ENCODE results near the gene RIPOR3.
"Not testable (repeated sequence)": the region's sequence is repeated elsewhere in the genome, so short reads cannot be mapped to it uniquely, and the experiment has no call there.

The RIPOR3 gene

DNA sequence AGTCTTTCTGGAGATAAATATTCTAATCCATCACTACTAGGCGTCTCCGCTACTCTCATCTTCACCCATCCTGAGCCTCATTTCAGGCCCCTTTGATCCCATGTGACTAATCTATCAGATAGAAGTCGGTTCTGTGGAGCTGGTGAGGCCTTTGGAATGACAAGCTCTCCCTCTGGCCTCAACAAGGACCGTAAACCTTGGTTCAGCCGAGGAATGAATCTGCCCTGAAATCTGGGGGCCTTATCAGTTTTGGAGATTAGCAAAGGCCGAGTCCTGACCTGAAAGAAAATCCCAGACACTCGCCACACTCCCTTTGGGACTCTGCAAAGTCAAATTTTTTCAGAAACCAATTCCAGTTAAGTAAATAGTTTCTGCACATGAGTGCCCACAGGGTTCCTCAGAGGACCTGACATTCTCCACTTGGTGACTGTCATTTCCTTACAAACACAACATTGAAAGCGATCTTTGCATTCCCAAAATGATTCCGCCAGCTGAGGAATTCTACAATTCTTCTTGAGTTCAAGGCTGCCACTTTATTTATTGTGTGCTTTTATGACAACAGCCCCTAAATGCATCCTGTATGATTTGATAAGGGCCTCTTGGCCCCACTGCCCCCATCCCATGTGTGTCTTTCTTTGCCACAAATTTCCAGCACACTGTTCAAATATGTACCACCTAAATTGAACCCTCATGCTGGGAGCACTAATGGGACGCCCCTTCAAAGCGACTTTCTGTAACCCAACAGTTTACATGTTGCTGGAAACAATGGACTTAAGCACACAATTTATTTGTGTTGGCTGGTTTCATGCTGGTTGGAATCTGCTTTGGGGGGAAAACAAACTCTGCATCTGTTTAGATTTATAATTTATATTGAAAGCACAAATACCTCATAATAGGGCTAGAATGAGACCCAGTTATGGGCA, 10.0 kb upstream of the RIPOR3 start:
- no peak for DNase-seq

DNA sequence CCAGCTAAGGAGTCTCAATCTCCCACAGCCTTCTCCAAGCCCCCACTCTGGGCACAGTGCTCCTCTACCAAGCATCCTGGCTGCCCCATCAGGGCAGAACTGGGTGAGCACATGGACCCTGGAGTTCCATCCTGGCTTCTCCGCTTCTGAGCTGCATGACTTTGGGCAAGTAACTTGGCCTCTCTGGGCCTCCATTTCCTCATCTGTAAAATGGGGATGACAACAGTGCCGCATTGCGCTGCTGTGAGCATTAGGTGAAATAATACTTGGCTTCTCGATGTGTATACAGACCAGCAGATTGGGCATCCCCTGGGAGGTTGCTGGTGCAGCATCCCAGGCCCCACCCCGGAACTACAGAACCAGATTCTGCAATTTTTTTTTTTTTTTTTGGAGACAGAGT, 8.3 kb upstream of the RIPOR3 start:
- no peak for DNase-seq

DNA sequence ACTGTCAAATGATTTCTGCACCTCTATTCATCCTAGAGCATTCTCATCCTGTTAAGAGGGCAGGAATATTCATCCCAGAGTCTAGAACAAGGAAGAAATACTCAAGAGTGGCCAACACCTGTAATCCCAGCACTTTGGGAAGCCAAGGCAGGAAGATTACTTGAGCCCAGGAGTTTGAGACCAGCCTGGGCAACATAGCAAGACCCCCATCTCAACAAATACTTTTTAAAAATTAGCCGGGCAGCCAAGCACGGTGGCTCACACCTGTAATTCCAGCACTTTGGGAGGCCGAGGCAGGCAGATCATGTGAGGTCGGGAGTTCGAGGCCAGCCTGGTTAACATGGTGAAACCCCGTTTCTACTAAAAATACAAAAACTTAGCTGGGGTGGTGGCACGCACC, 6.9 kb upstream of the RIPOR3 start:
- not testable (repeated sequence) for DNase-seq

DNA sequence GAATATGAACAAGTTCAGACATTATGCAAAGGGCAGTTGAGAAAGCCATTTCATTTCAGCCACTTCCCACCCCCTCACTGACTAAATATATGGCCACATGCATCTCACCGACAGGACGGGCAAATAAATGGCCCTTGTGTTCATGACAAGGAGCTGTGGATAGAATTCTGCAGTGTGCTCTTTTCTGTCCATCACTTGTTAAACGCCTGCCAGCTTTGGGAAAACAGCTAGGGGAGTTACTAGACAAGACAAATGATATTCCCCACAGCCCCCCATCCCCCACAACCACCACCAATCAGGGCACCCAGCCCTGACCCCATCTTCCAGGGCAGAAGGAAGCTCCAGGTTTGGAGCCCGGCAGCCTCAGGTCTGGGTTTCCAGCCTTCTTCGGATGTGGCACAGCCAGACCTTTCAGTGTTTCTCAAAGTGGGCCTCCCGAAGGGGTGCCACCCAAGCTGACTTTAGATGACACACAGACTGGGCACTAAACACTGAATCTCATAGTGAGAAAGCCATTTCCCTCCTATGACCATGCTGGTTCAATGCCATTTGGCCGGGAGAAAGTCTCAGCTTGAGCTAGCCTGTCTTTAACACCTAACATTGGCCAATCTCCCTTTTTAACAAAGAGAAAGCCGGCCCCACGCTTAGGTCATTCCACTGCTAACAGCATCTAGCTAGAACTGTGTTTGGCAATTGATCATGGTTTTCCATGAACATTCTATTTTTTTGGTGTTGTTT, 4.0 kb upstream of the RIPOR3 start:
- no peak for DNase-seq

DNA sequence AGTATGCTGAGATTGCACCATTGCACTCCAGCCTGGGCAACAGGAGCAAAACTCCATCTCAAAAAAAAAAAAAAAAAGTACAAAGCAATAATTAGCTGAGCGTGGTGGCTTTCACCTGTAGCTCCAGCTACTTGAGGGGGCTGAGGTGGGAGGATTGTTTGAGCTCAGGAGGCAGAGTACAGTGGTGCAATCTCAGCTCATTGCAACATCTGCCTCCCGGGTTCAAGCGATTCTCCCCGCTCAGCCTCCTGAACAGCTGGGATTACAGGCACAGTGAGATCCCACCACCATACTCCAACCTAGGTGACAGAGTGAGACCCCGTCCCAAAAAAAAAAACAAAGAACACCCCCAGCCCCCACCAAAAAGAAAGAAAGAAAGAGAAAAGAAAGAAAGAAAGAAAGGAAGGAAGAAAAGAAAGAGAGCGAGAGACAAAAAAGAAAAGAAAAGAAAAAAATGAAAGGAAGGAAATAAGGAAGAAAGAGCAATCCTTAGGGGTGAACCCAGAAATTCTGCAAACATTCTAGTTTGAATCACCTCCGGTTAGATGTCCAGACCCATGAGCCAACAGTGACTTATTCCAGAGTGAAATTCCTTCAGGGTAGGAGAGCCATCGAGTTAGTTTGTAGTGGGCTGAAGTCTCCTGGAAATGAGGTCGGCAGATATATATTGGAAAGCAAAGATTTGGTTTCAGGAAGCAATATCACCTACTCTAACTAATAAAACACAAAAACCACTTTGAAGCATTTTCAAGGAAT, 3.2 kb upstream of the RIPOR3 start:
- DNase-seq, result no peak

DNA sequence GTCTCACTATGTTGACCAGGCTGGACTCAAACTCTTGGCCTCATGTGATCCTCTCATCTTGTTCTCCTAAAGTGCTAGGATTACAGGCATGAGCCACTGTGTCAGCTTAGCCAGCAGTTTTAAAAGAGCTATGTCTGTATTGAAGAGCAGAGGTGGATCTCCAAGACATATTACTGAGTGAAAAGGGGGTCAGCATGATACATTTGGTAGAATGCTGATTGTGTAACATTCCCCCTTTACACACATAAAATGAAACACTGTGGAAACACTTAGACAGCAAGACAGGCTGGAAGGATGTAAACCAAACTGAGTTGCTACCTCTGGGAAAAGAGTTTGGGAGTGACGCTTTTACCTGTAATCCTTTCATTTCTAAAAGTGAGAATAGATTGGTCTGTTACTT, 1.7 kb upstream of the RIPOR3 start:
- no peak for DNase-seq

DNA sequence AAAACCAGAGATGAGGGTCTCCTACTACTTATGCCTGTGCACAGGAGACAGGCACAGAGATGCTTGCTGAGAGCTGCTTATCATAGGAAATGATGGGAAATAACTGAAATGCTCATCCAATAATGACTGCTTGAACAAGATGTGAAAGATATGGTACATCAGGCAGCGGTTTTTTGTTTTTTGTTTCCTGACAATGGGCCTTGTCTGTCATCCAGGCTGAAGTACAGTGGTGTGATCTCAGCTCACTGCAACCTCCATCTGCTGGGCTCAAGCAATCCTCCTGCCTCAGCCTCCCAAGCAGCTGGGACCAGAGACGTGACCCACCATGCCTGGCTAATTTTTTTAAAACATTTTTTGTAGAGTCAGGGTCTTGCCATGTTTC, 1.2 kb upstream of the RIPOR3 start:
- DNase-seq, result no peak

DNA sequence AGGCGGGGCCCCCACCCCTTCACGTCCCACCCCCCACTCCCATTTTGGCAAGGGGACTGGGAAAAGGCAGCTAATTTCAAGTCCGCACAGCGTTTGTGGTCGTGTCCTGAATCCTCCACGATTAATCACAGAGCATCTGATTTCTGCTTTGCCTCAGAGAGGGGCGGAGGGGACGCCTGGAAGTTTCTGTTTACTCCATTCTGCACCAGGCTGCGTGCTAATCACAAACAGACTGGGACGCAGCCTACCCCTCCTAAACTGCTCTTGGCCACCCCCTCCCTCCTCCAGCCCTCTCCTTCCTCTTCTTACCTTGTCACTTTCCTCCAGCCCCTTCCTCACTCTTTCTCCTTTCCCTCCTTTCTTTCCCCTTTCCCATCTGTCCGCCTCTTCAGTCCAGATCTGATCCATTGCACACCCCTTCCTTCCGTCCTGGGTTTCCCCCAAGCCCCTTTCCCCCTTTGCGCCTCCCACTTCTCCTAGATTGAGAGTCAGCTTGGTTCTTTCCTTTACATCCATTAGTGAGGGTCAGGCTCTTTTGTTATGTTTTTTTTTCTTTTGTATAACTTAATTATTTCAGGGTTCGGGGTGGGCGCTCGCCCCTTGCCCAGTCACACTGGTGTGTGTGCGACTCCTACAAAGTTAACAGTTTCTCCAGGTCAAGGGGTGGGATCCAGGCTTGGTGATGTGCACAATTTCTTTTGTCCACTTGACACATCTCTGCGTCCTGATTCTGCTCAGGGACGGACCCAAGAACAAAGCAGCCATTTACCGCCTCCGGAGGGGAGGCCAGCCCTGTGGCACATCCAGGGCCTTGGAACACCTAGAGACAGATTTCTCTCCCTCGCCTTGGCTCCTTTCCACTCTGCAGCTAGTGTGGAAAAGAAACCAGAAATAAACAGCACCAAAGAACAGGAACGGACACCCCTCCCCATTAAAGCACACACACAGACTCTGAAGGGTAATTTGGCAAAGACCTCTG, 520 bp upstream of the RIPOR3 start:
- no peak for DNase-seq

DNA sequence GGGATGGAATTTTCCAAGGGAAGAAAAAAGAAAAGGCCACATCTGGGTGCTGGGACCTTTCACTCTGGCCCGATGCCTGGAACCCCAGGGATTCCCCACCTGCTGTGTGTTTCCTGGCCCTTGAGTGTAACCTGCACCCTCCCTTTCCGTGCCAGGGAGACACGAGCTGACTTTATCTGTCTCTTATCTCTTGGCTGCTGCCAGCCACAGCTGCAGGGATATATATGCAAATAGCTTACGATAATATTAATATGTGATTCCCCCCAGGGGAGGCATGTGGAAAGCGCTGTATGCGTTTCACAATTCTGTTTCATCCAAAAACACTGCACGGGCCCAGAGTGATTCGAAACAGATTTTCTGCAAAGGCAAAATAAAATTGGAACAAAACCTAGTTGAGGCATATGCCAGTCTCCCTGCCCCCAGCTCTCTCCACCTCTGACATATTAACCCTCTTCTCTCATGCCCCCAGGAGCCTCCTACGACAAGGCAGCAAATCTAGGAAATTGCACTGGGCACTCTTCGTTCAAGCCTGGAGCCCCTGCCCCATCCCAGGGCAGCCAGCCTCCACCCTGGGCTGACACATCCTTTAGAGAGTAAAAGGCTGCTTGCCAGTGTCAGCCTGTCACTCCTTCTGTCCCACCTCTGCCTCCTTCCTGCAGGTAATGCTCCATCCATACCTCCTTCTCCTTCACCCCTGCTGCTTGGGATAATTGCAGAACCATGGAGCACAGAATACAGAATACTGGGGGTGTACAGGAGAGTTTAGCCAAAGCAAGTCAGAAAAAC, 1.3 kb downstream of the RIPOR3 start:
- no peak for DNase-seq

DNA sequence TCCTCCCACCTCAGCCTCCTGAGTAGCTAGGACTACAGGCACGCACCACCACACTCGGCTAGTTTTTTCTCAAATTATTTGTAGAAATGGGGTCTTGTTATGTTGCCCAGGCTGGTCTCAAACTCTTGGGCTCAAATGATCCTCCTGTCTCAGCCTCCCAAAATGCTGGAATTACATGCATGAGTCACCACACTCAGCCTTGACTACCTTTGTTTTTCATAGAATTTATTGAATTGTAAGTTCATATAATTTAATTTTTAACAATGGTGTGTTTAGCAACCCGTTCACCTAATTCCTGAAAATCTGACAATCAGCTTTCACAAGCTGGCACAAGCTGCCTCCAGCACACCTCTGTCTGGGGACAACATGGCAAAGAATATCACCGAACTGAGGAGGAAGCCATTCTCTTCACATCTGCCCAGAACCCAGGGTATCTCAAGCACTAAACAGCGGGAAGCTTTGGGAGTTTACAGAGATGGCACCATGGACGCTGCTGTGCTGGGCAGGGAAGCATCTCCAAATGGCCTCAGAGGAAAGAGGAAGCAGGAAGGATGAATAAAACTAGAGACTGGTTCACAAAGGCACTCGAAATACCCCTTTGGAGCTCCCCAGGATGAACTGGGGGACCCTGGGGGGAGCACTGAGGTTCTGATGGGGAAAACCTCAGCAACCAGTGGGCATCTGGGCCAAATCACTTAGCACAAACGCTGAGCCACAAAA, 2.9 kb downstream of the RIPOR3 start:
- DNase-seq, result peak; percentile 14

DNA sequence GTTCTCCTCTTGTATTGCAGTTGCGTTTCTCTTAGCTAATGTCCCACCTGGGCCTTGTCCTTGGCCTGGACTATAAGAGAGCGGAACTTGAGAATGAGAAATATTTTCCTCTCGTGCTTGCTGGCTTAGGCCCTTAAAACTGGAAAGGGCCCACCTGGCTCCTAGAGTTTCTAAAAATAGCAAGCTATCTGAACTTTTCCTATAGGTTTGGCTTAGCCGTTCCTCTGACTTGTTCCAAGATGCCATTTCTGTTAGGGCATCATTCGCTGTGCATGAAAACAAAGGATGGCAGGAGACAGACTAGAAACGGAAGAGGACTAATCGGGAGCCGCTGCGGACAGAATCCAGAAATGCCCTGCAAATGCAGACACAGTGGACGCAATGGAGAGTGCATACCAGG, 4.5 kb downstream of the RIPOR3 start:
- no peak for DNase-seq

DNA sequence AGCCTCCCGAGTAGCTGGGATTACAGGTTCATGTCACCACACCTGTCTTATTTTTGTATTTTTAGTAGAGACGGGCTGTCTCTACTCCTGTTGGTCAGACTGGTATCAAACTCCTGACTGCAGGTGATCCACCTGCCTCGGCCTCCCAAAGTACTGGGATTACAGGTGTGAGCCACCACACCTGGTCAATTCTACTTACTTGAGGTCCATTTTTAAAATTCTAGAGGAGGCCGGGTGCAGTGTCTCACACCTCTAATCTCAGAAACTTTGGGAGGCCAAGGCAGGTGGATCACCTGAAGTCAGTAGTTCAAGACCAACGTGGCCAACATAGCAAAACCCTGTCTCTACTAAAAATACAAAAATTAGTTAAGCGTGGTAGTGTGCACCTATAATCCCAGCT, 7.8 kb downstream of the RIPOR3 start:
- no peak for DNase-seq

DNA sequence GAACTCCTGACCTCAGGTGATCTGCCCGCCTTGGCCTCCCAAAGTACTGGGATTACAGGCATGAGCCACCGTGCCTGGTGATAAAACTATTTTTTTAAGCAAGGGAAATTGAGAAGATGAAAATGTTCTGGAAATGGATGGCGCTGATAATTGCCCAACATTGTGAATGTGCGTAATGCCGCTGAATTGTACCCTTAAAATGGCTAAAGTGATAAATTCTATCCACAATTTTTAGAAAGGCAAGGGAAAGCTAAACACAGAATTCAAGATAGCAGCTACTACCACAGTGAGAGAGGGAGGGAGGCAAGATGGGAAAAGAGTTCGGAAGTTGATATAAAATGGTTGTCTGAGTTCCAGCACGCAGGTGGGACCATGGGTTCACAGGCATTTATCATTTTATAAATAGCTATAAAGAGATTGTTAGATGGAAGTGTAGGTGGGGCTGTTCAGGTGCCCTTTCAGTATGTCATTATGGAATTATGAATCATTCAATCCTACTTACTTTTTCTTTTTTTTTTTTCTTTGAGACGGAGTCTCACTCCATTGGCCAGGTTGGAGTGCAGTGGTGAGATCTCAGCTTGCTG, 8.3 kb downstream of the RIPOR3 start:
- DNase-seq, result no peak

DNA sequence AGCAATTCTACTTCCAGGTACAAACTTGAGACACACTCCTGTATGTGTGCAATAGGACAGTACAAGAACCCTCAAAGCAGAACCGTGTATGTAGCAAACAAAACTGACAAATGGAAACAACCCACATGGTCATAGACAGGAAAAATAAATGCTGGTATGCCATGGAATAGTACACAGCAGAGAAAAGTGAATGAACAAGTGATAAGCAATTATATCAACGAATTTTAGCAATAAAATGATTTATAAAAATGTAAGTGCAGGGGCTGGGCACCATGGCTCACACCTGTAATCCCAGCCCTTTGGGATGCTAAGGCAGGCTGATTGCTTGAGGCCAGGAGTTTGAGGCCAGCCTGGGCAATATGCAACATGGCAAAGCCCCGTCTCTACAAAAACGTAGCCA, 9.3 kb downstream of the RIPOR3 start:
- no peak for DNase-seq

DNA sequence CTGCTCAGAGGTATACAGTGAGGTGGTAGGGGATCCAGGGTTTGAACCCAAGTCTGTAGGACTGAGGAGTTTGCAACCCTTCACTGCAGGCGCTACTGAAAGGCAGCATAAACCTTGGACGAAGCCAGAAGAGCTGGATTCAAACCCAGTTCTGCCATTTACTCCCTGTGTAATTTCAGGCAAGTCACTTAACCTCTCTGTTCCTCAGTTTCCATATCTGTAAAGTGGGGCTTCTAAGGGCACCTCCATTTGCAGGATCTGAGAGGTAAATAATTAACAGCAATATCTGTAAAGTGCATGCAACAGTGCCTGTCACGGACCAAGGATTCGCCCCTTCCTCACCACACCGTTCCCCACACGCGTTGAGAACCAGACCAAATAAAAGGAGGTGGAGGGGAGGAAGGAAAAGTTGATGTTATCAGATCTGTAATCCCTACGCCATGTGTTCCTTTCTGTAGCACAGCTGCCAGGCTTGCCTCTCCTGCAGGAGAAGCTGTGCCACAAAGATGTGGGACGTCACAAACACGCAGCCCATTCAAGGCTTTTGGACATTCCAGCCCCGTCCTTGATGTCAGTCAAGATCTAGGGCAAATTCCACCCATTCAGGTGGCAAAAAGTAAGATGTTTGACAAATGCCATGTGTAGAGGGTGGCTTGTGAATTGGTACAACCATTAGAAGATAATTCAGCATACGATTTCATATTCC, 9.8 kb downstream of the RIPOR3 start:
- DNase-seq, result no peak

DNA sequence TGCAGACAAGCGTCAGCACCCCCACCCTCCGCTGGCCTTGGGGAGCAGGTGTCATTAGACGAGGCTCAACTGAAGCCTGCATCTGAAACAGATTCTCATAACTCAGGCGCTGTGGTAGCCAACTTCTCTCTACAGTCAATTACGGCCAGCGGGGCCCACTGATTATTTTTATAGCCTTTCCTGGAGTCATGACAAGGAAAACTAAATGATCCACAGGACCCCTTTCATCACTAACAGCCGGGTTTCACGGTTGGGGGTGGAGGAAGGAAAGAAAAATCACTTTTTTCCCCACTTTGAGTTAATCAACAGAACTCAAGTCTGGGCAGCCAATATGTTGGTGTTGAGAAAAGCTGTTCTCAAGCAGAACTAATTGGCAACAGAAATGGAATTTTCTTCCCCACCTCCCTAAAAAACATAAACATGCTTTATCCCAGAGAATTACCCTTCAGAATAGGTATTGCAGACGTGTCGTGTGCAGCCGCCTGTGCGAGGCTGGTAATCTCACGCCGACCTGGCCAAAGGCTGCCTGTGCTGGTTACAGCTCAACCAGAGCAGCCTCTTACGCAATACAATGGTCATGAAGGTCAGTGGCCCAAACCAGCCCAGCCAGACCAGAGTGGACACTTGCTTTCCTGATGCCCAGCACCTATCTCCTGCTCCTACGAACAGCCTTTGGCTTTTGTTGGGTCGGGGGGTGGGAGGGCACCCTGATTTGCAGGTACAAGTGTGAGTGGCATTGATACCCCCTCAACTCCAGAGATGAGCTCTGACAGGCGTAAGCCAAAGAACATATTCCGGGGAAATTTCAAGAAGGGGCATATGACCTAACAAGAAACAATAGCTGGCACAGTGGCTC, 11.0 kb downstream of the RIPOR3 start:
- no peak for DNase-seq

DNA sequence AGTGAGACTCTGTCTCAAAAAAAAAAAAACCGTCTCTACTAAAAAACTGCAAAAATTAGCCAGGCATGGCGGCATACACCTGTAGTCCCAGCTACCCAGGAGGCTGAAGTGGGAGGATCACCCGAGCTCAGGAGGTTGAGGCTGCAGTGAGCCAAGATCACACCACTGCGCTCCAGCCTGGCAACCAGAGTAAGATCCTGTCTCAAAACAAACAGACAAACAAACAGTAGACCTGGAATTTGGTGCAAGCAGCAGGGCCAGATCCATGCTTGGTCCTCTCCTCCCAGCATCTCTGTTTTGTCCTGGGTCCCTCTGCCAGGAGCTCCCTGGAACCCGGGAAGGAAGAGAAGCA, 11.6 kb downstream of the RIPOR3 start:
- no peak for DNase-seq

DNA sequence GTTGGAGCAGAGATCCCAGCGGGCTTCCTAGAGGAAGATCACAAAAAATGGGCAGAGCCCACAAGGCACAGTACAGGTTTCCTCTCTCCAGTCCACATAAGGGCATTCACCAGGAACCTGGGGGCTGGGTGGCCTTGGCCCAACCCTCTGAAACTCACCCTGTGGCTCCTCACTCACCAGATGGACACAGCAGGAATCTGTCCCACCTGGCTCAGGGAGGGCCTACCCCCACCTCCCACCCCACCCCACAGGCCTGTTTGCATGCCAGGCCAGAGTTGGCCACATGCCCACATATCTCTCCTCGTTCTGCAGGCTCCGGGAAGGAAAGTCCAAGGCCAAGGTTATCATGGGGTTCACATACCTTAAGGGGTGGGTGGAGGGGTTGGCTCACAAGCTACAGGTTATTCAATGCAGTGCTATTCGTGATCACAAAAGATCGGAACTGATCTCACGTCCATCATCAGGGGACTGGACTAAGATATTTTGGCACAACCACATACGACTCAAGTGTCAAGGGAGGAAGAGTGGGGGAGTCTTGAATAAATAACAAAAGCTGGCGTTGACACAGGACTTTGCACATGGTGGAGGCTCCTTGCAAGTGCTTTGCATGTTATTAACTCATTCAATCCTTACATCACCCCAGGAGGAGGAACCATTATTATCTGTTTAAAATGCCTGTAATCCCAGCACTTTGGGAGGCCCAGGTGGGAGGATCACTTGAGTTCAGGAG, 13.0 kb downstream of the RIPOR3 start:
- no peak for DNase-seq
